CD4-positive, alpha-beta T cell treated with Interleukin-17A for 4 hours (primary cell): ENCODE measurements around the gene SPDYE16.
"Not testable (repeated sequence)": the region's sequence is repeated elsewhere in the genome, so short reads cannot be mapped to it uniquely, and the experiment has no call there.

Experiments
- DNase-seq: peaks from one replicate; pipeline ENCODE4 v3.0.0-alpha.2; 2020; ENCODE audit warnings: mixed read lengths

The SPDYE16 gene

GRCh38 chr7:76543197-76543596 is at the start of gene SPDYE16:
Gene SPDYE16, minus strand, starts transcription at chr7:76543297. Its CDS starts 1,838 bp downstream, at chr7:76541459.
- DNase-seq = not testable (repeated sequence)

- DNase-seq = not testable (repeated sequence)
Measured at GRCh38 chr7:76592694-76593093, 49.6 kb upstream of the SPDYE16 start.

- DNase-seq = not testable (repeated sequence)
Measured at GRCh38 chr7:76591602-76592304, 48.7 kb upstream of the SPDYE16 start.

- DNase-seq = not testable (repeated sequence)
Measured at GRCh38 chr7:76591033-76591432, 47.9 kb upstream of the SPDYE16 start.

- not testable (repeated sequence) for DNase-seq
Measured at GRCh38 chr7:76588586-76588985, 45.5 kb upstream of the SPDYE16 start.

GRCh38 chr7:76586585-76587315 is 43.7 kb upstream of the SPDYE16 start:
- DNase-seq = not testable (repeated sequence)

GRCh38 chr7:76583636-76584281 is 40.7 kb upstream of the SPDYE16 start:
- DNase-seq = peak; percentile 2

GRCh38 chr7:76582848-76583631 is 39.9 kb upstream of the SPDYE16 start:
- peak; percentile 31 for DNase-seq

- not testable (repeated sequence) for DNase-seq
Measured at GRCh38 chr7:76575919-76576655, 33.0 kb upstream of the SPDYE16 start.

- not testable (repeated sequence) for DNase-seq
Measured at GRCh38 chr7:76575431-76575830, 32.3 kb upstream of the SPDYE16 start.

GRCh38 chr7:76572296-76572695 is 29.2 kb upstream of the SPDYE16 start:
- DNase-seq = not testable (repeated sequence)

- not testable (repeated sequence) for DNase-seq
Measured at GRCh38 chr7:76570324-76570775, 27.3 kb upstream of the SPDYE16 start.

- DNase-seq = not testable (repeated sequence)
Measured at GRCh38 chr7:76568742-76569141, 25.6 kb upstream of the SPDYE16 start.

GRCh38 chr7:76567753-76568152 is 24.7 kb upstream of the SPDYE16 start:
- not testable (repeated sequence) for DNase-seq

- DNase-seq = not testable (repeated sequence)
Measured at GRCh38 chr7:76567311-76567710, 24.2 kb upstream of the SPDYE16 start.

- not testable (repeated sequence) for DNase-seq
Measured at GRCh38 chr7:76565001-76565400, 21.9 kb upstream of the SPDYE16 start.

- not testable (repeated sequence) for DNase-seq
Measured at GRCh38 chr7:76561342-76561741, 18.2 kb upstream of the SPDYE16 start.

GRCh38 chr7:76560157-76560556 is 17.1 kb upstream of the SPDYE16 start:
- DNase-seq = not testable (repeated sequence)

GRCh38 chr7:76559685-76560084 is 16.6 kb upstream of the SPDYE16 start:
- DNase-seq = not testable (repeated sequence)

- DNase-seq = not testable (repeated sequence)
Measured at GRCh38 chr7:76551992-76552391, 8.9 kb upstream of the SPDYE16 start.

- DNase-seq = not testable (repeated sequence)
Measured at GRCh38 chr7:76549855-76550248, 6.8 kb upstream of the SPDYE16 start.
